Activated T-helper 1 cell treated with anti-CD3 and anti-CD28 coated beads, Interleukin-12 subunit alpha, Interleukin-12 subunit beta, Interleukin-2, Interleukin-4 antibody, amounts not matched to agents 30 ng/mL and 10 ng/mL and 1 ng/mL, durations not matched to agents 14 hours and 24 hours and 36 hours (primary cell): Measurements from ENCODE around the gene SYT6. TPM values are rescaled to one million over a fixed set of nuclear protein-coding genes. Genes with fewer than 3 reads are reported as not detected.
A peak's percentile ranks its signal among the peaks of the same experiment; 100 is the strongest.

ENCODE experiments used
- DNase-seq: peaks from one replicate; pipeline ENCODE4 v3.0.0; 2021; ENCODE audit warnings: low spot score
- H3K27ac Mint-ChIP-seq: one replicate; pipeline ENCODE4 v1.8.0; 2021; ENCODE audit warnings: mild to moderate bottlenecking, mixed read lengths
- H3K27me3 Mint-ChIP-seq: one replicate; pipeline ENCODE4 v1.8.0; 2022; ENCODE audit warnings: mild to moderate bottlenecking, moderate library complexity, mixed read lengths; ENCODE audit not compliant: insufficient read depth
- H3K36me3 Mint-ChIP-seq: one replicate; pipeline ENCODE4 v1.8.0; 2021; ENCODE audit warnings: low read depth, mixed read lengths
- H3K4me1 Mint-ChIP-seq: one replicate; pipeline ENCODE4 v1.8.0; 2021; ENCODE audit warnings: low read depth, mixed read lengths
- H3K4me3 Mint-ChIP-seq: one replicate; pipeline ENCODE4 v1.8.0; 2021; ENCODE audit warnings: mild to moderate bottlenecking, moderate library complexity, mixed read lengths
- H3K9me3 Mint-ChIP-seq: one replicate; pipeline ENCODE4 v1.8.0; 2021; ENCODE audit warnings: mixed read lengths
- intact Hi-C: fragments of 100-400 bp; cut with micrococcal nuclease; formaldehyde crosslinking; loops from one replicate; pipeline ENCODE4 v1.15.1; 2024
- total RNA-seq: library from RNA; stranded (reverse); gene quantifications from 2 replicates; pipeline ENCODE4 v1.2.3, GENCODE V29; 2022

SYT6 gene
- total RNA-seq, 1 donor from 2014 or later, result not detected

DNA sequence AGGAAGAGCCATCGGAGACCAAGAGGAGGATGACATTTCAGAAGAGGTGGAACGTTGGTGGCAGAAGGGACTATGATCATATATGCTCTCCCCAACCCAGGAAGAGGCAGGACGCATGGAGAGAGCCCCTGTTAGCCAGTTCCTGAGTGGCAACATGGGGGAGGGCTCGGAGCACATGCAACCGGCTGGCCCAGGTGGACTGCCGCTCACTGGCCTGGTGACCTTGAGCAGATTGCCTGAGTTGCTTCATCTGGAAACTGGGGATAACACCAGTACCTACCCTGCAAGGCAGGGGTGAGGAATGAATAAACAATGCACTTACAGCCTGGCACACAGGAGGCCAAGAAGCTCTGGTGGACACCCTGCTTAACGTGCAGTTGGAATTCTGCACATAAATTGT is 29.0 kb downstream of the SYT6 start:
- DNase-seq, result no peak
- Mint-ChIP-seq H3K36me3 (no peaks in the 10 kb centered on the region), H3K4me1 (no peaks in the 10 kb centered on the region), H3K4me3 (no peak overlapping the region), H3K9me3 (no peaks in the 10 kb centered on the region), H3K27me3 (no peaks in the 10 kb centered on the region), H3K27ac (no peak overlapping the region)
- intact Hi-C loops, result no loop called here

DNA sequence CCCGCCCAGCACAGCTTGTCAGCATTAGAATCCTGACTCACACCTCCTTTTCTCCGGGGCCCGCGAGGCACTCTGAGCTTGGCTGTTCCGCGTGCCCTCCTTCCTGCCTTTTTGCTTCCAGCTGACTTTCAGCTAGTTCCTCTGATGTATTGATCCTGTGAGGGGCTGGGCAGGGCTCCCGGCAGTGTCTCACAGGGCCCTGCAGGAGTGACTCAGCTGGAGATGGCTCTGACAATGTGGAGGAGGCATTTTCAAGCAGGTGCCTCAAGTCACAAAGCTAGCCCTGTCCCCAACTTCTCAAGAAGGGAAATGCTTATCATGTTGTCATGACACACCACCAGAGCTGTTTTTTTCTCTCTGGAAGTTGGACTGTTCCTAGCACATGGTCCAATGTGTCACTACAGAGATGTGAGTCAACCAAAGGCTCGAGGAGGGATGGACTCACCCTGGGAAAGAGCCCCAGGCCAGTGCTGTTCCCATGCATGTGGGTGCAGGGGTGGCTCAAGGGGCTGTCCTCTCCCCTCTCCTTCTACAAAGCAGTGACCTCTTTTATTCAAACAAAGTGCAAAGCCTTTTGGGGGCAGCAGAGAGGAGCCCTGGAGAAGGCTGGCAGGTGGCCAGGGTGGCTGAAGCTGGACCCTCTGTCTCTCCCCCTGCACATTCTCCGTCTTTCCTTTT is 30.6 kb downstream of the SYT6 start:
- Mint-ChIP-seq H3K9me3 (no peaks in the 10 kb centered on the region), H3K4me1 (no peaks in the 10 kb centered on the region), H3K36me3 (no peaks in the 10 kb centered on the region), H3K27me3 (no peaks in the 10 kb centered on the region), H3K4me3 (no peak overlapping the region), H3K27ac (no peak overlapping the region)
- no peak for DNase-seq
- intact Hi-C loops, result no loop called here

DNA sequence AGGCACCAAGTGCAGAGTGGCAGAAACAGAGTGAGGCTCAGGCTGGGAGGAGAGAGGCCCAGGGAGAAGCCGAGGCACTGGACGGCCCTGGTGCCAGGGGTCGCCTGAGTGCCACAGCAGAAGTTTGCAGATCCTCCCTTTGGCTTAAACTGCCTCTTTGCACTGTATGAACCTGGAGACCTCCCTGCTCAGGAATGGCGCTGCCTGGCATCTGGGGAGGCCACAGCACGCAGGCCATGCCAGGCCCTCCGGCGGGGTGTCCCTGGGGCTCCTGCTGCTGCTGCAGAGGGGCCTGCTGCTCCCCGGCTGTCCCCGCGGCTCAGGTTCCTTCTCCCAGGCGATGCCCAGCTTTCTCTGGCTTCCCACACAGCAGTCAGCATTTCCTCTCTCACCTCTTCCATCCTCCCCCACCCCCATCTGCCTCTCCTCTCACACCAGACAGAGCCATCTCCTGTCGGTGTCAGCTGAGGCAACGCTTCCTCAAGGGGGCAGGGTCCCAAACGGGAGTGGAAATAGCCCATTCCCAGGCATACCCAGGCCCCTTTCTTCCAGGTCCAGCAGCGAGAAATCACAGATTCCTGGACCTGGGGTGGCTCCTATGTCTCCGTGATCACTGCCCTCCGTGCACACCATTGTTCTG is 35.2 kb downstream of the SYT6 start:
- H3K27me3 Mint-ChIP-seq, result no peaks in the 10 kb centered on the region
- H3K9me3 Mint-ChIP-seq, result no peaks in the 10 kb centered on the region
- DNase-seq, result no peak
- intact Hi-C loops, result no loop called here
- H3K4me3 Mint-ChIP-seq, result no peak overlapping the region
- no peaks in the 10 kb centered on the region for H3K36me3 Mint-ChIP-seq
- H3K4me1 Mint-ChIP-seq, result peaks cover 7% of the 10 kb centered on the region
- H3K27ac Mint-ChIP-seq, result no peak overlapping the region

DNA sequence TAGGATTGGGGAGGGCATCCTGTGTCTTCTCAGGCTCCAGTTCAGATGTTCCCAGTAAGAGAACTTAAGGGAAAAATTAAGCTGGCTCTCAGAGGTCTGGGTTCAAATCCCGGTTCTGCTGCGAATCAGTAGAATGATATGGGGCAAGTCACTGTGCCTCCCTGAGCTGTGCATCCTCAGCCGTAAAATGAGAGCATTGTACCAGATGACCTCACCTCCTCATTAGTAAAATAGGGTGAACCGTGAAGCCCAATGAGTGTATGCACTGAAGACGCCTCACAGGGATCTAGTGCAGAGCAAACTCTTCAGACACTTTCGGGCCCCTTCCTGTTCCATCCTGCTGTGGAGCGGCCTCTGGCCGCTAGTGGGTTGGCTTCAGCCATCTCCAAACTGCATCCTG is 36.0 kb downstream of the SYT6 start:
- H3K27ac Mint-ChIP-seq, result no peak overlapping the region
- no peaks in the 10 kb centered on the region for H3K27me3 Mint-ChIP-seq
- DNase-seq, result no peak
- H3K4me1 Mint-ChIP-seq, result peaks cover 12% of the 10 kb centered on the region
- no peaks in the 10 kb centered on the region for H3K9me3 Mint-ChIP-seq
- H3K36me3 Mint-ChIP-seq, result no peaks in the 10 kb centered on the region
- no peak overlapping the region for H3K4me3 Mint-ChIP-seq
- intact Hi-C loops, result no loop called here

DNA sequence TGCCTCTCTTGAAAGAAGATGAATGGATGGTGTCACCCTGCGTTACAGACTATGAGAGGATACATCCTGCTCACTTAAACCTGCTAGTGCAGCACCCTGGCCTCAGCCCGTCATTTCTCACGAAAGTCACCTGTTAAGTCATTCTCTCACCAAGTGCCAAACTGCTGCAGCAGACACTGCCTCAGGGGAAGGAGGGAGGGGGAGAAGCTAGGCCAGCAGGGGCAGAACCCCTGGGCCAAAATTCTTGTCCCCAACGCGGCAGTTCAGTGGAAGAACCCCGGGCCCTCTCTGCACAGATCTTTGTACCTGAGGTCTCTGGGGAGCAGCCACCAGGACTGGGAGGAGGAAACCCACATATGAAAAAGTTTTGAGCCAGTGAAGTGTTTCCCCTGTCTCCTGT is 37.6 kb downstream of the SYT6 start:
- Mint-ChIP-seq H3K27me3 (no peaks in the 10 kb centered on the region), H3K9me3 (no peaks in the 10 kb centered on the region), H3K4me1 (peaks cover 12% of the 10 kb centered on the region), H3K36me3 (no peaks in the 10 kb centered on the region), H3K4me3 (no peak overlapping the region), H3K27ac (no peak overlapping the region)
- DNase-seq, result no peak
- intact Hi-C loops, result no loop called here

DNA sequence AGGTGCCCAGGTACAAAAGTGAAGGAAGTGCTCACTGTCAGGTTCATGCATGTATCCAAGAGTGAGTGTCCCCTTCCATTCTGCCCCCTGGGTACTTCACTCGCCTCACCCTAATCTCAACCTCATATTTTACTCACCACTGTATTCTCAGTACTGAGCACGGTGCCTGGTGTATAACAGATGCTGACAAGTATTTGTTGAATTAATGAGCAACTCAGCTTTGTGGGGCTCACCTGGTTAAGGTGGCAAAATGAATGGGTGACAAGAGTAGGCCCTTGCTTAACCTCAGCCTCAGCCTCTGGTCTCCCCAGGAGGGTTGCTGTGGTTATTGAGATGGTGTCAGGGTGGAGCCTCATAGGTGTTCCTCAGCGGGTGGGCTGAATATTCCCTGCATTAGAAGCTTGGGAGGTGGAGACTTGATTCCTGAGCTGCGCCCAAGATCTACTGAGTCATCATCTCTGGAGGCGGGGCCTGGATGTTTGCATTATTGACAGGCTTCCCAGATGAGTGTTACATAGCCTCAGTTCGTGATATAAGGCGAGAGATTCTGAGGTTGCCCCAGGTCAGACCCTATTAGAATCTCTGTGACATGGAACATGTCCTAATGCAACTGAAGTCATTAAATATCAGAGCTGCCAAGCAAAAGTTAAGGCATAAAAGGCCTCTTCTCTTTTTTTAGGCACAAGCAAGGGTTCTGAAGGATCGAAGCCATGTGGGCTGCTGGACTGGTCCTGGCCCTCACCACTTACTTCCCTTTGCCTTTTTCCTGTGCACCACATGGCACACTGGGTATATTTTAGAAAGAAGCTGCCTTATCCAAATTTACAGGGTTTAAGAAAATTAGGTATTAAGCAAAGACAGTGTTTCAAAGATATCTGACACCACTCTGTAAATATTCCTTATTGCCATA is 39.2 kb downstream of the SYT6 start:
- intact Hi-C loops, result no loop called here
- Mint-ChIP-seq H3K9me3 (no peaks in the 10 kb centered on the region), H3K4me1 (peaks cover 12% of the 10 kb centered on the region), H3K27me3 (no peaks in the 10 kb centered on the region), H3K36me3 (no peaks in the 10 kb centered on the region), H3K27ac (no peak overlapping the region), H3K4me3 (no peak overlapping the region)
- DNase-seq, result no peak

DNA sequence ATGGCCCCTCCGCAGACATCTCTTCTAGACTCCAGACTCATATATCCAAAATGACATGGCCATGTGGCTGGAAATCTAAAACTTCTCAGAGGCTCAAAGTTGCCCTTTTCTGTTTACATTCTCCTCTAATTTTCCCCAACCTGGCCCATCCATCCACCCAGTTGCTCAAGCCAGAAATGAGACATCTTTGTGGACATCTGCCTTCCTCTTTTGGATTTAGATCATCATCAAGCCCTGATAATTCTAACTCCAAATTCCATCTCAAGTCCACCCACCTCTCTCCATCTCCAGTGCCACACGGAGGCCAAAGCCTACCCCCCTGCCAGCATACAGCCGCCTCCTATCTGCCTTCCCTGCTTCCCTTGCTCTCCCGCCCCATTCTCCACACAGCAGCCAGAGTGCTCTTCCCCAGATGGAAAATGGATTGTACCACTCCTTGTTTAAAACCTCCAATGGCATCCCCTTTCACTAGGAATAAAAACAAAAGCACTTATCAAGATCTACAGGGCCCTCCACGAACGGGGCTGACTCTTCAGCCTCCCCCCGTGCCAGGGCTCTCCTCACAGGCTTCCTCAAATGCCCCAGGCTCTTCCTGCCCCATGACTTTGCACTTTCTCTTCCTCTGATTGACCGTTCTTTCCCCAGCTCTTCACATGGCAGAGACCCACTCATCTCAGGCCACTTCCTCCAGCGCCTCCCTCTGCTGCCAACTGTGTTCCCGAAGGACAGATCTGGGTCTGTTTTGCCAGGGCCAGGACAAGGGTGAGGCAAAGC is 40.1 kb downstream of the SYT6 start:
- no peak for DNase-seq
- peaks cover 12% of the 10 kb centered on the region for H3K4me1 Mint-ChIP-seq
- H3K4me3 Mint-ChIP-seq, result no peak overlapping the region
- intact Hi-C loops, result no loop called here
- no peaks in the 10 kb centered on the region for H3K36me3 Mint-ChIP-seq
- H3K27me3 Mint-ChIP-seq, result no peaks in the 10 kb centered on the region
- no peak overlapping the region for H3K27ac Mint-ChIP-seq
- H3K9me3 Mint-ChIP-seq, result no peaks in the 10 kb centered on the region

DNA sequence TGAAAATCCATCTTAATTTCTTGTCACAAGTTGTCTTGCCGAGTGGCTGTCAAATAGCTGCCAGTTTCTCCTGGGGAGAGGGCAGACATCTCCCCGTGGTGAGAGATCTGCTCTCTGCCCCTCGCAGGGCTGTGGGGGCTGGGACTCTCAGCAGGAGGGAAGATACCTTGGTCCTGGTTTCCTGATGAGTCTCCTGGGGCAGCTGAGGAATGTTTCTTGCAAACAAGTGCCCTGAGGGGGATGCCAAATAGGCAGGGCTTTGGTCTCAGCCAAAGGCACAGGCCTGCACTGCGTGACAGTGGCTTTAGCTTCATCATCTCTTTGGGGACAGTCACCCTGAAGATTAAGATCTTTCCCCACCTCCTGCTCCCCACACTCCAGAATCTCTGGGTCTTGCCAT is 40.9 kb downstream of the SYT6 start:
- H3K27ac Mint-ChIP-seq, result no peak overlapping the region
- H3K4me1 Mint-ChIP-seq, result peaks cover 12% of the 10 kb centered on the region
- H3K9me3 Mint-ChIP-seq, result no peaks in the 10 kb centered on the region
- no peaks in the 10 kb centered on the region for H3K36me3 Mint-ChIP-seq
- no peak overlapping the region for H3K4me3 Mint-ChIP-seq
- intact Hi-C loops, result no loop called here
- no peak for DNase-seq
- H3K27me3 Mint-ChIP-seq, result no peaks in the 10 kb centered on the region

DNA sequence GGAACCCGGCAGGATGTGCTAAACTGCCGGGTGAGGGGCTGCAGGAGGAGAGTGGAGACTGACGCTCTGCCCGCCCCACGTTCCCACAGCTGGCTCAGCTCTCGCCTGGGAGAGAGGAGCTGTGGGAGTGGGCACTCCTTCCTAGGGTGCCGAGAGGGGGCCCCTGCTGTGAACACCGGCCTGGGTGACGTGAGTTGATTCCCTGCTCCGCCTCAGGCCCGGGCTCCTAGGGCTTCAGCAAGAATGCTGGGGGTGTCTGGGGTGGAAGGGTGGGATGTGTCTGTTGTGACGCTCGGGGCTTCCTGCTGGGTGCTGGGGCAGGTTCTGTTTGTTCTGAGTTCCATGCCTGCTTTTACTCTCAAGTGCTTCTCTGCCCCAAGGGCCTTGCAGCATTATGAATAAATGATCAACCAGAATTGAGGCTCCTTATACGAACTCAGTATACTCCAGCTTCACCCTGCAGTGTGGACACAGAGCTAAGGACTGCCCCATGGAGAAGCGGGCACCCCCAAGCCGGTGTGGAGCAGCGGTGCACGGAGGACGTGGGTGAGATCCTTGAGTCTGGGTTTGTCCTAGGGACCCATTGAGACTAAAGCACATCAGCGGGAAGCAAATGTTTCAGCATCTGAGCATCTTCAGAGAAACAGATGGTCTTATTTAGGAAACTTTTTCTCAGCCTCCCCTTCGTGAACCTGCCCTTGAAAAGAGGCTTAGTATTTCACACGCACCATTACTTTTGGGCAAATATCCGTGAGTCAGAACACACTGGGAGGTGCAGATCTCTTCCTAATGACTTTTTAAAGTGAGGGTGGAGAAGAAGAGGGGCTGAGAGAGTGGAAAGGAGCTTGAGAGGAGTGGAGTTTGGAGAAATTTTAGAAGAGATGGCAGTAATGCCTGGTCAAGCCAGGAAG is 41.7 kb downstream of the SYT6 start:
- Mint-ChIP-seq H3K27me3 (no peaks in the 10 kb centered on the region), H3K9me3 (no peaks in the 10 kb centered on the region), H3K4me3 (no peak overlapping the region), H3K27ac (no peak overlapping the region), H3K4me1 (peaks cover 12% of the 10 kb centered on the region), H3K36me3 (no peaks in the 10 kb centered on the region)
- intact Hi-C loops, result no loop called here
- DNase-seq, result no peak

DNA sequence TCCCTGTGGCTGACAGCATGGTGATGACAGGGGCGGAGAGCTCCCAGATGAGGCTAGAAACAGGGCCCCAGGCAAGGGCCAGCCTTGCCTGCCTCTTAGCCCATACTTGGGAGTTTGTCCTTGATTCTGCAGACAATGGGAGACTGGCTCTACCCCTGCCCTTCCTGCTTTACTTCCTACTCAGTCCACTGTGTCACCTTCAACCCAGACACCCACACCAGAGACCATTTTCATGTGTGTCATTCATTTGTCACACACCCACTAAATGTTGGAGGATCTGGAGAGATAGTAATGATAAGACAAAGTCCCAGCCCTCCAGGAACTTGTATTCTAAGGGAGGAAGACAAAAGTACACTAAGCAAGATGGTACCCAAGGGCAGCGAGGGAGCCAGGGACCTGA is 43.7 kb downstream of the SYT6 start:
- peaks cover 12% of the 10 kb centered on the region for H3K4me1 Mint-ChIP-seq
- no peak for DNase-seq
- no peak overlapping the region for H3K4me3 Mint-ChIP-seq
- H3K27me3 Mint-ChIP-seq, result peaks cover 2% of the 10 kb centered on the region
- H3K27ac Mint-ChIP-seq, result peak overlapping the region; percentile 5
- no peaks in the 10 kb centered on the region for H3K36me3 Mint-ChIP-seq
- H3K9me3 Mint-ChIP-seq, result no peaks in the 10 kb centered on the region
- intact Hi-C loops, result no loop called here

DNA sequence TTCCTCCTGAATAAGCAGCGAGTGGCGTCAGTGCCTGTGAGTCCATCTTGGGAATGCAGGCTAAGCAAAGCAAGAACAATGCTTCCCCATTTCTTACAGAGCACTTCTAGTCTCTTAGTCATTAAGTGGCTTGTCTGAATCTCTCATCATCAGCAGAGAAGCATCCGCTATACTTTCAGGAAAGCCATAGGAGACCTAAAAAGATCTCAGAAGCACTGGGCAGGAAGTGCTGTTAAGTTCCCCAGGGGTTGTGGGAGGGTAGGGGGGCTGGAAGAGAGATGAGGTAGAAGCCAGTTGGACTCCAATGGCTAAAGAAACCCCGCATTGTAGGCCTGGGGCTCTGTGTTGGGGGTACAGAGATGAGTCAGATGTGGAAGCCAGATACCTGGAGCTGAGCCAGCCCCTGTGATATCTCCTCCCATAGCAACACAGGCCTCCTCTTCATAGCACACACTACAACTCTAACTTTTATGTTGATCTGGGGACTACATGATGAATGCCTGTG is 44.9 kb downstream of the SYT6 start:
- Mint-ChIP-seq H3K4me1 (peaks cover 9% of the 10 kb centered on the region), H3K36me3 (no peaks in the 10 kb centered on the region), H3K9me3 (no peaks in the 10 kb centered on the region), H3K27ac (no peak overlapping the region), H3K4me3 (no peak overlapping the region), H3K27me3 (peaks cover 2% of the 10 kb centered on the region)
- intact Hi-C loops, result no loop called here
- no peak for DNase-seq
